SK-N-SH treated with all-trans-retinoic acid at 6 μM for 48 hours (cell line): Measurements from ENCODE around the gene SYTL2.

ENCODE experiments used
- ATAC-seq: fragments of 200-7000 bp; cut with Tn5 transposase; 3 replicates; pipeline ENCODE4 v1.9.1; 2020; ENCODE audit warnings: mild to moderate bottlenecking, moderate library complexity
- BACH2 ChIP-seq: fragments of 250-450 bp; sonication (Bioruptor Pico); IDR thresholded peaks from 2 replicates; pipeline ENCODE4 v1.9.0; 2021; ENCODE audit warnings: mild to moderate bottlenecking, borderline replicate concordance
- CREB5 ChIP-seq: fragments of 250-450 bp; sonication (Bioruptor Pico); IDR thresholded peaks from 2 replicates; pipeline ENCODE4 v1.5.1; 2020; ENCODE audit warnings: low read depth, mild to moderate bottlenecking, moderate library complexity
- CSDC2 ChIP-seq: fragments of 250-450 bp; sonication (Bioruptor Pico); IDR thresholded peaks from 2 replicates; pipeline ENCODE4 v1.5.0; 2020; ENCODE audit warnings: mild to moderate bottlenecking, moderate library complexity
- CSRNP3 ChIP-seq: fragments of 250-450 bp; sonication (Bioruptor Pico); IDR thresholded peaks from 2 replicates; pipeline ENCODE4 v1.5.1; 2021; ENCODE audit warnings: mild to moderate bottlenecking, moderate library complexity
- ESRRG ChIP-seq: fragments of 250-450 bp; sonication (Bioruptor Pico); IDR thresholded peaks from 2 replicates; pipeline ENCODE4 v1.6.1; 2021; ENCODE audit warnings: mild to moderate bottlenecking
- GLIS3 ChIP-seq: fragments of 250-450 bp; sonication (Bioruptor Pico); IDR thresholded peaks from 2 replicates; pipeline ENCODE4 v1.5.0; 2020; ENCODE audit warnings: mild to moderate bottlenecking, moderate library complexity
- ISL1 ChIP-seq: fragments of 250-450 bp; sonication (Bioruptor Pico); IDR thresholded peaks from 2 replicates; pipeline ENCODE4 v2.1.2; 2022; ENCODE audit warnings: mild to moderate bottlenecking, moderate library complexity
- OSR1 ChIP-seq: fragments of 250-450 bp; sonication (Bioruptor Pico); IDR thresholded peaks from 2 replicates; pipeline ENCODE4 v1.8.0; 2022; ENCODE audit warnings: moderate library complexity, mild to moderate bottlenecking, inconsistent platforms
- POU6F1 ChIP-seq: fragments of 250-450 bp; sonication (Bioruptor Pico); IDR thresholded peaks from 2 replicates; pipeline ENCODE4 v1.8.0; 2021; ENCODE audit warnings: low read depth, mild to moderate bottlenecking, moderate library complexity, borderline replicate concordance
- PPARA ChIP-seq: fragments of 250-450 bp; sonication (Bioruptor Pico); IDR thresholded peaks from 2 replicates; pipeline ENCODE4 v1.5.0; 2020; ENCODE audit warnings: mild to moderate bottlenecking, borderline replicate concordance
- RARB ChIP-seq: fragments of 250-450 bp; sonication (Bioruptor Pico); IDR thresholded peaks from 2 replicates; pipeline ENCODE4 v1.8.0; 2021; ENCODE audit warnings: mild to moderate bottlenecking, moderate library complexity
- SNAI2 ChIP-seq: fragments of 250-450 bp; sonication (Bioruptor Pico); IDR thresholded peaks from 2 replicates; pipeline ENCODE4 v1.5.0; 2020; ENCODE audit warnings: mild to moderate bottlenecking, moderate library complexity
- TCF4 ChIP-seq: fragments of 250-450 bp; sonication (Bioruptor Pico); IDR thresholded peaks from 2 replicates; pipeline ENCODE4 v1.8.0; 2021; ENCODE audit warnings: mild to moderate bottlenecking, moderate library complexity, borderline replicate concordance
- TOX ChIP-seq: fragments of 250-450 bp; sonication (Bioruptor Pico); IDR thresholded peaks from 2 replicates; pipeline ENCODE4 v1.8.0; 2021; ENCODE audit warnings: mild to moderate bottlenecking, moderate library complexity, borderline replicate concordance
- ZC3H10 ChIP-seq: fragments of 250-450 bp; sonication (Bioruptor Pico); IDR thresholded peaks from 2 replicates; pipeline ENCODE4 v1.5.1; 2021; ENCODE audit warnings: mild to moderate bottlenecking, moderate library complexity
- ZFP3 ChIP-seq: fragments of 250-450 bp; sonication (Bioruptor Pico); IDR thresholded peaks from 2 replicates; pipeline ENCODE4 v1.5.0; 2020; ENCODE audit warnings: mild to moderate bottlenecking, moderate library complexity
- ZFP30 ChIP-seq: fragments of 450-650 bp; formaldehyde crosslinking; IDR thresholded peaks from 2 replicates; pipeline ENCODE4 v1.5.0; 2022; ENCODE audit warnings: mild to moderate bottlenecking, moderate library complexity
- ZNF565 ChIP-seq: fragments of 450-650 bp; formaldehyde crosslinking; conservative IDR thresholded peaks from 2 replicates; pipeline ENCODE4 v1.5.0; 2020; ENCODE audit warnings: low read depth, mild to moderate bottlenecking, moderate library complexity
- ZNF70 ChIP-seq: fragments of 450-650 bp; formaldehyde crosslinking; IDR thresholded peaks from 2 replicates; pipeline ENCODE4 v1.5.0; 2020; ENCODE audit warnings: mild to moderate bottlenecking, moderate library complexity
- ZNF8 ChIP-seq: fragments of 450-650 bp; formaldehyde crosslinking; IDR thresholded peaks from 2 replicates; pipeline ENCODE4 v1.5.0; 2020; ENCODE audit warnings: mild to moderate bottlenecking, moderate library complexity

Gene SYTL2

GRCh38 chr11:85695546-85695945, 115.4 kb downstream of the SYTL2 start (continued):
- TF ChIP-seq TOX (CRISPR knock-in tag) (no peak), CREB5 (CRISPR knock-in tag) (no peak), TCF4 (CRISPR knock-in tag) (no peak), SNAI2 (CRISPR knock-in tag) (no peak), RARB (CRISPR knock-in tag) (no peak), ZFP3 (CRISPR knock-in tag) (no peak)

GRCh38 chr11:85694385-85694980, 116.5 kb downstream of the SYTL2 start:
- TF ChIP-seq SNAI2 (CRISPR knock-in tag) (no peak), GLIS3 (no peak), ISL1 (CRISPR knock-in tag) (no peak), OSR1 (CRISPR knock-in tag) (no peak), POU6F1 (CRISPR knock-in tag) (no peak), ZFP30 (CRISPR knock-in tag) (no peak), BACH2 (no peak), ESRRG (no peak), ZNF8 (CRISPR knock-in tag) (no peak)
- ATAC-seq = peak; percentile 88

GRCh38 chr11:85685820-85686459, 125.0 kb downstream of the SYTL2 start, which contains the start of gene CCDC89:
Gene CCDC89 (minus strand): TSS chr11:85686195. CDS start chr11:85686130, 65 bp downstream.
- peak; percentile 95 for ATAC-seq
- TF ChIP-seq ZC3H10 = no peak

GRCh38 chr11:85685125-85685819, 125.7 kb downstream of the SYTL2 start:
- ATAC-seq = peak; percentile 11
- TF ChIP-seq POU6F1 (CRISPR knock-in tag) (no peak), ZNF70 (CRISPR knock-in tag) (no peak), ZNF565 (CRISPR knock-in tag) (no peak), TCF4 (CRISPR knock-in tag) (no peak), ZFP3 (CRISPR knock-in tag) (no peak), TOX (CRISPR knock-in tag) (no peak), CSDC2 (CRISPR knock-in tag) (no peak), BACH2 (no peak), CSRNP3 (CRISPR knock-in tag) (no peak), ZC3H10 (no peak), SNAI2 (CRISPR knock-in tag) (no peak), CREB5 (CRISPR knock-in tag) (no peak), GLIS3 (no peak), PPARA (CRISPR knock-in tag) (no peak)
